ENCODE data around the gene OR51B6.
"Not testable (repeated sequence)": the region's sequence is repeated elsewhere in the genome, so short reads cannot be mapped to it uniquely, and the experiment has no call there.

OR51B6 gene

DNA sequence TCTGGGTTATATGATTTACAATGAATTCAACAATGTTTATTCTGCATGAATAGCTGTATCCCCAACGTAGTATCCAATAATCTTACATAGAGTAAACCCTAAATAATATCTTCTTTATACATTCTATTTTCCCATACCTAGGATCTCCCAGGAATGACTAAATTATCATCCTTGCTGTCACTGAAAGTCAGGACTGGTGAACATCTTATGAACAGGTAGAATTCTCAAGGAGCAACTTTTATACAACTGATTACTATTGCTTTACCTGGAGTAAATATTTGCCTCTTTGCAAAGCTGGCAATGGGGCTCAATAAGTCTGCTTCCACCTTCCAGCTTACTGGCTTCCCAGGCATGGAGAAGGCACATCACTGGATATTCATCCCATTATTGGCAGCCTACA, at the start of gene OR51B6:
Gene OR51B6 (plus strand): TSS at position 301 of the 400 bp plus-strand sequence. CDS start 0 bp downstream, at position 301.
- TF ChIP-seq CTCF (conservative IDR thresholded peaks at IDR 0.05; ENCODE audit: control insufficient read depth, insufficient read depth, low read depth, low read length): no peak
- H3K4me3 ChIP-seq (ENCODE audit: control insufficient read depth, low read depth, low read length): no peak within 1 kb of the TSS
- DNase-seq (ENCODE audit: low read depth): no peak

DNA sequence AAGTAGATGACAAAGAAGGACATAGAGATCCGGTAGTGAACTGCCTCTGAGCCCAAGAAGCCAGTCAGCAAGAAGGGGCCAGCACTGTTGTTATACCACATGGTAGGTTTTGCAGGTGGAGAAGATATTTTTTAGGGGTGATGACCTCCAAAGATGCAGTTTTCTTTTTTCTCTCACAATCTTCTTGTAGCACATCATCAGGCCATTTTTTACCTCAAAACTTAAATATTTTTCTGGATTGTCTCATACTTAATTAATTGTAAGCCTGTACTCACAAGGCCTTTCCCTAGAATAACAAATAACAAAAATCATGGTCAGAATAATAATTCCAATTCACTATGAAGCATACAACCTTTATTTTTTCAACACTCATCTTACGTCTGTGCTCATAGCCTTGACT, 49.5 kb upstream of the OR51B6 start, which contains the start of gene OR51B4:
Gene OR51B4 (minus strand): TSS at position 101 of the 400 bp plus-strand sequence. CDS start 0 bp downstream, at position 101.
- no peak for DNase-seq (ENCODE audit: low read depth)
- H3K4me3 ChIP-seq (ENCODE audit: control insufficient read depth, low read depth, low read length): no peak within 1 kb of the TSS
- no peak for TF ChIP-seq CTCF (conservative IDR thresholded peaks at IDR 0.05; ENCODE audit: control insufficient read depth, insufficient read depth, low read depth, low read length)

- H3K4me3 ChIP-seq (ENCODE audit: control insufficient read depth, low read depth, low read length): no peak overlapping the region
- DNase-seq (ENCODE audit: low read depth): no peak
- no peak for TF ChIP-seq CTCF (conservative IDR thresholded peaks at IDR 0.05; ENCODE audit: control insufficient read depth, insufficient read depth, low read depth, low read length)
These were observed 47.7 kb upstream of the OR51B6 start for GRCh38 chr11:5303626-5304025.

DNA sequence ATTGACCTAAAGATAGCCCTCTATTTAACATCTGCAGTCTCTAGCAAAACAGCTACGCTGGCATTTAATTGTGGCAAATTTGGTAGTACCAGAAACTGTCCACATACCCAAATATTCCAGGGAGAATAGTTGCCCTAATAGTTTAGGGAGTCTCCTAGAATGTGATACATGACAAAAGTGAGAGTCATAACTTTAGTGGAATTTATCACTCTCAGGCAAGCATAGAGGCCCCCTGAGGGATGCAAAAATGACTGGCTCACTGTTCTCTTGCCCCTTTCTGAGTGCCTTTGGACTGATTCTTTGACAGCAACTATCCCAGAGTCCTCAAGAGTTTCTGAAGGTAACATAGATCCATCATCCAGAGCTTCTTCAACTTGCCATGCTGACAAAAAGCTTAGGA, 47.3 kb upstream of the OR51B6 start:
- TF ChIP-seq CTCF (conservative IDR thresholded peaks at IDR 0.05; ENCODE audit: control insufficient read depth, insufficient read depth, low read depth, low read length): no peak
- DNase-seq (ENCODE audit: low read depth): no peak
- no peak overlapping the region for H3K4me3 ChIP-seq (ENCODE audit: control insufficient read depth, low read depth, low read length)

DNA sequence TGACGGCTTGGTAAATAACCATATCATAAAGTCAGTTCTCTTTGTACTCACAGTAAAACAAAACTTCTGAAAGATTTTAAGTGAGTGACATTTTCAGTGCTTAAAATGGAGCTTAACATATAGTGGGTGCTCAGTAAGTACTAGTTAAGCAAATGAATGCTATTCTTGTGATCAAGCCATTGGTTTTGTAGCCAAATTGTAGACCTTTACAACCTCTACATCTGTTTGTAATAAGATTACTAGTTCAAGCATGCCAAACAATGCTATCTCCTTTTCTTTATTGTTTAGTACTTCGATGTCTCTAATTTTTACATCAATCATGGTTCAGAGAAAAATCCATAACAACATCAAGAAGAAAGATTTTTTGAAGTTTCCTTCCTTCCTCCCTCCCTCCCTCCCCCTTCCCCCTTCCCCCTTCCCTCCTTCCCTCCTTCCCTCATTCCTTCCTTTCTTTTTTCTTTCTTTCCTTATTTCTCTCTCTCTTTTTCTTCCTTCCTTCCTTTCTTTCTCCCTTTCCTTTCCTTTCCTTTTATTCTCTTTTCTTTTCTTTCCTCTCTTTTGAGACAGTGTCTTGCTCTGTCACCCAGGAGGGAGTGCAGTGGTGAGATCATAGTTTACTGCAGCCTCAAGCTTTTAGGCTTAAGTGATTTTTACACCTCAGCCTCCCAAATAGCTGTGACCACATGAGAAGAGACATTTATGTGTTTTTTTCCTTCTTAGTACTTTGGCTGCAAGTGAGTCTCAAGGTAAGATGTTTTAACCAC, 43.9 kb upstream of the OR51B6 start:
- no peak for DNase-seq (ENCODE audit: low read depth)
- no peak overlapping the region for H3K4me3 ChIP-seq (ENCODE audit: control insufficient read depth, low read depth, low read length)
- no peak for TF ChIP-seq CTCF (conservative IDR thresholded peaks at IDR 0.05; ENCODE audit: control insufficient read depth, insufficient read depth, low read depth, low read length)

- TF ChIP-seq CTCF (conservative IDR thresholded peaks at IDR 0.05; ENCODE audit: control insufficient read depth, insufficient read depth, low read depth, low read length): no peak
- no peak overlapping the region for H3K4me3 ChIP-seq (ENCODE audit: control insufficient read depth, low read depth, low read length)
- DNase-seq (ENCODE audit: low read depth): no peak
These were observed 40.9 kb upstream of the OR51B6 start for GRCh38 chr11:5310423-5310822.

DNA sequence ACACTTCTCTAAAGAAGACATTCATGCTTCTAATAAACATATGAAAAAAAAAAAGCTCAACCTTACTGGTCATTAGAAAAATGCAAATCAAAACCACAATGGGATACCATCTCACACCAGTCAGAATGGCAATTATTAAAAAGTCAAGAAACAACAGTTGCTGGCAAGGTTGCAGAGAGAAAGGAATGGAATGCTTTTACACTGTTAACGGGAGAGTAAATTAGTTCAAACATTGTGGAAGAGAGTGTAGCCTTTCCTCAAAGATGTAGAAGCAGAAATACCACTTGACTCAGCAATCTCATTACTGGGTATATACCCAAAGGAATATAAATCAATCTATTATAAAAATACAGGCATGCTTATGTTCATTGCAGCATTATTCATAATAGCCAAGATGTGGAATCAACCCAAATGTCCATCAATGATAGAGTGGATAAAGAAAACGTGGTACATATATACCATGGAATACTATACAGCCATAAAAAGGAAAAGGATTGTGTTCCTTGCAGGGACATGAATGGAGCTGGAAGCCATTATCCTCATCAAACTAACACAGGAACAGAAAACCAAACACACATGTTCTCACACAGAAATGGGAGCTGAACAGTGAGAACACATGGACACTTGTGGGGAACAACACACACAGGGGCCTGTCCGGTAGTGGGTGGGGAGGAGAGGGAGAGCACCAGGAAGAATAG, 37.8 kb upstream of the OR51B6 start:
- H3K4me3 ChIP-seq (ENCODE audit: control insufficient read depth, low read depth, low read length); DNase-seq (ENCODE audit: low read depth): not testable (repeated sequence)
